Endothelial cell of umbilical vein (primary cell): ENCODE measurements around the gene MBD2.

Experiments
- CTCF ChIP-seq, 2 donors: IDR thresholded peaks; 1 replicate in 1 of 2; 2 replicates in 1 of 2; pipeline ENCODE4 v1.5.1; 2011; ENCODE audit warnings: low read length in 2 of 2, mild to moderate bottlenecking in 2 of 2, moderate library complexity in 2 of 2, control low read depth in 1 of 2, inconsistent platforms in 1 of 2, low read depth in 1 of 2; ENCODE audit not compliant: insufficient read depth in 1 of 2; ENCODE audit errors: extremely low read depth in 1 of 2
- EZH2 ChIP-seq: IDR thresholded peaks from 2 replicates; pipeline ENCODE4 v1.6.1; 2012; ENCODE audit warnings: borderline replicate concordance, low read depth, mild to moderate bottlenecking, moderate library complexity, low read length, inconsistent platforms; ENCODE audit not compliant: severe bottlenecking
- POLR2A ChIP-seq: IDR thresholded peaks from 2 replicates; pipeline ENCODE4 v1.6.1; 2012; ENCODE audit warnings: low read depth, mild to moderate bottlenecking, control low read depth, low read length
- POLR2AphosphoS5 ChIP-seq: IDR thresholded peaks from 2 replicates; pipeline ENCODE4 v1.6.1; 2012; ENCODE audit warnings: low read depth, mild to moderate bottlenecking, control low read depth, low read length, moderate library complexity; ENCODE audit not compliant: insufficient read depth

GRCh38 chr18:54242327-54242726, 17.9 kb upstream of the MBD2 start:
- TF ChIP-seq POLR2A = no peak
- no peak for TF ChIP-seq CTCF (IDR thresholded peaks at IDR 0.05; ENCODE audit: extremely low read depth in 1 of 2, insufficient read depth in 1 of 2, low read depth in 1 of 2, low read length in 2 of 2)
- TF ChIP-seq EZH2 = no peak
- TF ChIP-seq POLR2AphosphoS5 = no peak
